ENCODE results near the gene IL31RA.

Gene IL31RA

GRCh38 chr5:55897905-55898304 lies 46.7 kb downstream of the IL31RA start:
- H3K4me1 ChIP-seq (ENCODE audit: control insufficient read depth, insufficient read depth, low read length), result no peaks in the 10 kb centered on the region
- H3K27me3 ChIP-seq (ENCODE audit: control insufficient read depth, insufficient read depth, low read length, poor library complexity, severe bottlenecking), result no peaks in the 10 kb centered on the region
- H3K4me3 ChIP-seq (ENCODE audit: insufficient read depth, low read depth, low read length), result no peak overlapping the region
- no peaks in the 10 kb centered on the region for H3K9me3 ChIP-seq (ENCODE audit: control insufficient read depth, low read length)
- no peak overlapping the region for H3K27ac ChIP-seq (ENCODE audit: insufficient read depth, low read depth, low read length, poor library complexity, severe bottlenecking)
- 87 to 88% methylated on average over 14 of the region's 14 CpGs for WGBS, 2 experiments
- no peaks in the 10 kb centered on the region for H3K36me3 ChIP-seq (ENCODE audit: control insufficient read depth, insufficient read depth, low read length)

DNA sequence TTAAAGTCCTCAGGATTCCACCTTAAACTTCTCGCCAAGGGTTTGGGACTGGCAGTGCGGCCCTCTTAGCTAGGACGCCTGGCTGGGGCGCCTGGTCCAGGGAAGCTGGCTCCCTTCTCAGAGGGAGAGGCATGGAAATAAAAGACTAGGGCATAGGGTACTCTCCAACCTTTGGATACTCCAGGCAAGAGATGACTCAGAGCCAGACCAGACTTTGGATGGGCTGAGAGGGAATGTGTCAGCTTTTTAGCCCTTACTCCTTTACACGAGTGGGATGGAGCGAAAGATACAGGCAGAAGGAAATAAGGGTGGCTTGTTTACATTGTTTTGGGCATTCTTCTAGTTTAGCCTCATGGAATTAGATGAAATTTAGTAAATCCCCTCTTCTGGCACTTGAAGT lies 48.2 kb downstream of the IL31RA start:
- Histone ChIP-seq H3K27ac (ENCODE audit: insufficient read depth, low read depth, low read length, poor library complexity, severe bottlenecking) (no peak overlapping the region), H3K36me3 (ENCODE audit: control insufficient read depth, insufficient read depth, low read length) (no peaks in the 10 kb centered on the region), H3K4me3 (ENCODE audit: insufficient read depth, low read depth, low read length) (no peak overlapping the region), H3K4me1 (ENCODE audit: control insufficient read depth, insufficient read depth, low read length) (no peaks in the 10 kb centered on the region), H3K9me3 (ENCODE audit: control insufficient read depth, low read length) (no peaks in the 10 kb centered on the region), H3K27me3 (ENCODE audit: control insufficient read depth, insufficient read depth, low read length, poor library complexity, severe bottlenecking) (no peaks in the 10 kb centered on the region)
- 95 to 96% methylated on average over 6 of the region's 6 CpGs for WGBS, 2 experiments

- H3K4me3 ChIP-seq (ENCODE audit: insufficient read depth, low read depth, low read length), result no peak overlapping the region
- H3K36me3 ChIP-seq (ENCODE audit: control insufficient read depth, insufficient read depth, low read length), result no peaks in the 10 kb centered on the region
- H3K27me3 ChIP-seq (ENCODE audit: control insufficient read depth, insufficient read depth, low read length, poor library complexity, severe bottlenecking), result no peaks in the 10 kb centered on the region
- H3K9me3 ChIP-seq (ENCODE audit: control insufficient read depth, low read length), result no peaks in the 10 kb centered on the region
- no CpG with 5 or more reads among the region's 1 CpG for WGBS, 2 experiments
- H3K4me1 ChIP-seq (ENCODE audit: control insufficient read depth, insufficient read depth, low read length), result no peaks in the 10 kb centered on the region
- H3K27ac ChIP-seq (ENCODE audit: insufficient read depth, low read depth, low read length, poor library complexity, severe bottlenecking), result no peak overlapping the region
Observed at GRCh38 chr5:55900068-55900467, 48.9 kb downstream of the IL31RA start.

DNA sequence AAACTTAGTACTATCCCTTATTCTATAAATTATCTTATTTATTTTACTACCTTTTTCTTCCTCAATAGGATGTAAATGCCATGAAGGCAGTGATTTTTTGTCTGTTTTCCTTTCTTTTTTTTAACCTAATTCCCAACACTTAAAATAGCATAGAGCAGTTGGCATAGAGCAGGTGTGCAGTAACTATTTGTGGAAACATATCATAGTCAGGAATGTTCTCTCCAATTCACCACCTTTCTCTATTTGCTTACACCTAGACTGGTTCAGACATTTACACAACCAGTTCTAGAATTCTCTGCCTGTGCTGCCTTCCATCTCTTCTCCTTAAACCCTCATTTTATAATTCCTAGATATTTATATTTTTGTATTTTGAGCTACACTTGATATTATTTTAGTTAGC lies 49.6 kb downstream of the IL31RA start:
- no peaks in the 10 kb centered on the region for H3K36me3 ChIP-seq (ENCODE audit: control insufficient read depth, insufficient read depth, low read length)
- H3K4me1 ChIP-seq (ENCODE audit: control insufficient read depth, insufficient read depth, low read length), result no peaks in the 10 kb centered on the region
- H3K27me3 ChIP-seq (ENCODE audit: control insufficient read depth, insufficient read depth, low read length, poor library complexity, severe bottlenecking), result no peaks in the 10 kb centered on the region
- H3K4me3 ChIP-seq (ENCODE audit: insufficient read depth, low read depth, low read length), result no peak overlapping the region
- H3K9me3 ChIP-seq (ENCODE audit: control insufficient read depth, low read length), result no peaks in the 10 kb centered on the region
- no peak overlapping the region for H3K27ac ChIP-seq (ENCODE audit: insufficient read depth, low read depth, low read length, poor library complexity, severe bottlenecking)

DNA sequence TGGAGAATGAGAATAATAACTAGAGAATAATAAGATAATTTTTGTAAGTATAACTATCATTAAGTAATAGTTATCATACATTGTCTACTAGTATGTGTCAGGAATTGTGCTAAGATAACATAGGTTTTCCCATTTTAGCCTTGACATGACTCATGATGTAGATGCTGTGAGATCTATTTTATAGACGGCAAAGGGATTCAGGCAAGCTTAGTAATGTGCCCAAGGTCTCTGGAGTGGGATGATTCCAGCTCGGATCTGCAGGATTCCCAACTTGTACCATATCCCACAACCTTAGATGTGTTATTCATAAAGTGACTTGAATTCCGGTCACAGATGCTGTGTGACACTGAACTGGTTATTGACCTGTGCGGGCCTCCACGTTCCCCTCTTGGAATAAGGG lies 51.5 kb downstream of the IL31RA start:
- Histone ChIP-seq H3K4me1 (ENCODE audit: control insufficient read depth, insufficient read depth, low read length) (no peaks in the 10 kb centered on the region), H3K27me3 (ENCODE audit: control insufficient read depth, insufficient read depth, low read length, poor library complexity, severe bottlenecking) (no peaks in the 10 kb centered on the region), H3K27ac (ENCODE audit: insufficient read depth, low read depth, low read length, poor library complexity, severe bottlenecking) (no peak overlapping the region), H3K4me3 (ENCODE audit: insufficient read depth, low read depth, low read length) (no peak overlapping the region), H3K36me3 (ENCODE audit: control insufficient read depth, insufficient read depth, low read length) (no peaks in the 10 kb centered on the region), H3K9me3 (ENCODE audit: control insufficient read depth, low read length) (no peaks in the 10 kb centered on the region)
- WGBS, 2 experiments, result 94 to 97% methylated on average over 5 of the region's 5 CpGs

DNA sequence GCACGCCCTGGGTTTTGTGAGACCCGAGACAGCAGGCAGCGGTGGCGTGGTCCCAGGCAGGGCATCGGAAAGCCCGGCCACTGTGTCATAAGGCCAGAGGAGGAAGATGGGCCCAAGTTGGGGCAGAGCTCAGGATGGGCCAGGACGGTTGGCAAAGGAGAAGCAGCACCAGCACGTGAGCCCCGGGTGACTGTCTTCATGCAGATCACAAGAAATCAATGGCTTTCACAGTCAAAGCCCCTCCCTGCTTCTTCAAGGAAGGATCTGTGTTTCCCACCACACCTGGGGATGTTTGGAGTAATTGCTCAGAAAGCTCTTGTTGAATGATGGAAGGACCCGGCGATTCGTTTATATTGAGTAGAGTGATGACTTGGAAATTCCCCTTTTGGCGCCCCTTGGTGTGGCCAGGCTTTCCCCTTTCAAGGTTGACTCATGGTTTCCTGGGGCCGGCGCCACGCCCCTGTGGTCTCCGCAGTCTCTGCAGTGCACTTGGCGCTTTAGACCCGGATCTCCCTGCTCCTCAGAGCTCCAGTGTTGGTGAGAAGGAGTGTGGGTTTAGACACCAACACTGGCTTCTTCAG lies 52.1 kb downstream of the IL31RA start:
- no peaks in the 10 kb centered on the region for H3K4me1 ChIP-seq (ENCODE audit: control insufficient read depth, insufficient read depth, low read length)
- H3K27ac ChIP-seq (ENCODE audit: insufficient read depth, low read depth, low read length, poor library complexity, severe bottlenecking), result no peak overlapping the region
- no peaks in the 10 kb centered on the region for H3K27me3 ChIP-seq (ENCODE audit: control insufficient read depth, insufficient read depth, low read length, poor library complexity, severe bottlenecking)
- no peaks in the 10 kb centered on the region for H3K9me3 ChIP-seq (ENCODE audit: control insufficient read depth, low read length)
- no peak overlapping the region for H3K4me3 ChIP-seq (ENCODE audit: insufficient read depth, low read depth, low read length)
- WGBS, 2 experiments, result 90 to 94% methylated on average over 19 of the region's 19 CpGs
- H3K36me3 ChIP-seq (ENCODE audit: control insufficient read depth, insufficient read depth, low read length), result no peaks in the 10 kb centered on the region

DNA sequence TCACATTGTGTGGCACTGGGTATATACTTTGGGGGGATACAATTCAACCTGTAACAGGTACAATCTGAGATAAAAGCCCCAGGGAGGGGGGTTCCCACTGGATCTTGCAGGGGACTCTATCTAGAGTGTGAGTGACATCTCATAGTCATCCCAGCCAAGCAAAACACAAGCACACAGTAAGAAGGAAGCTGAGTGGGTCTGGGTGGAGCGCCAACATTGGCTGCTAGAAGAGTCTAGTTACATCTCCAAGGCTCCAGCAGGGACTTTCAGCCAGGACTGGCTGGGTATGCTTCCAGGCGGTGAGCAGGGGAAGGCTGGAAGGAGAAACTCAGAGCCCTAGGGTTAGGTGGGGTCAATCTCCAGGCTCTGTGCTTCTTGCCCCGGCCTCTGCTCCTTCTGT lies 53.0 kb downstream of the IL31RA start:
- no peaks in the 10 kb centered on the region for H3K4me1 ChIP-seq (ENCODE audit: control insufficient read depth, insufficient read depth, low read length)
- no peaks in the 10 kb centered on the region for H3K9me3 ChIP-seq (ENCODE audit: control insufficient read depth, low read length)
- 95 to 97% methylated on average over 3 of the region's 3 CpGs for WGBS, 2 experiments
- no peak overlapping the region for H3K4me3 ChIP-seq (ENCODE audit: insufficient read depth, low read depth, low read length)
- no peaks in the 10 kb centered on the region for H3K36me3 ChIP-seq (ENCODE audit: control insufficient read depth, insufficient read depth, low read length)
- no peaks in the 10 kb centered on the region for H3K27me3 ChIP-seq (ENCODE audit: control insufficient read depth, insufficient read depth, low read length, poor library complexity, severe bottlenecking)
- no peak overlapping the region for H3K27ac ChIP-seq (ENCODE audit: insufficient read depth, low read depth, low read length, poor library complexity, severe bottlenecking)

DNA sequence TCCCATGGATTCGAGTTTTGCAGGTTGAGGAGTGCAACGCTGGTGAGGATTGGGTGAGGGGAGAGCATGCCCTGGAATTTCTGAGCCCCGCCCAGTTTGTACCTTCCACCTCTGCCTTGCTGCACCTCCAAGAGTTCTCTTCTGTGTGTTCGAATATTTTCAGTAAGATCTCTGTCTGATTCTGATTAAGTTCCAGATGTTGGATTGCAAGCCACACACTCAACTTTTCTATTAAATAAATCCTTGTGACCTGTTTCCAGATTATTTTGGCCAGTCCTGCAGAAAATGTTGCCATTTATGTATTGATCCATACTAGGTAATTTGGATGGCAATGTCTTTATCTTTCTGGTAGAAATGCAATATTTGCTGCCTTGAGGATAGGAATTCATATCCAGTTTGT lies 54.1 kb downstream of the IL31RA start:
- Histone ChIP-seq H3K4me3 (ENCODE audit: insufficient read depth, low read depth, low read length) (no peak overlapping the region), H3K27ac (ENCODE audit: insufficient read depth, low read depth, low read length, poor library complexity, severe bottlenecking) (no peak overlapping the region), H3K27me3 (ENCODE audit: control insufficient read depth, insufficient read depth, low read length, poor library complexity, severe bottlenecking) (no peaks in the 10 kb centered on the region), H3K36me3 (ENCODE audit: control insufficient read depth, insufficient read depth, low read length) (no peaks in the 10 kb centered on the region), H3K9me3 (ENCODE audit: control insufficient read depth, low read length) (no peaks in the 10 kb centered on the region), H3K4me1 (ENCODE audit: control insufficient read depth, insufficient read depth, low read length) (no peaks in the 10 kb centered on the region)
- 96 to 100% methylated on average over 4 of the region's 4 CpGs for WGBS, 2 experiments

- 86 to 96% methylated on average over 7 of the region's 7 CpGs for WGBS, 2 experiments
Observed at GRCh38 chr5:55907927-55908326, 56.8 kb downstream of the IL31RA start.

DNA sequence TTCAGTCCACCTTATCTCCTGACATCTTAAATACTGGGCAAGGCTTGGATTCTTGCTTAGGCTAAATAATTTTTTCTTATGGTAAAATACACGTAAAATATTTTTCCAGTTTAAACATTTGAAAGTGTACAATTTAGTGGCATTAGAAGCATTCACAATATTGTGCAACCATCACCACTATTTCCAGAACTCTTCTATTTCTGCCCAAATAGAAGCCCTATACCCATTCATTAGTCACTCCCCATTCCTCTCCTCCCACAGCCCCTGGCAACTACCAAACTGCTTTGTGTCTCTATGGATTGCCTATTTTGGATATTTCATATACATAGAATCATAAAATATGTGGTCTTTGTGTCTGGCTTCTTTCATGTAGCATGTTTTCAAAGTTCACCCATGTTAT lies 57.6 kb downstream of the IL31RA start:
- 100% methylated on average over 1 of the region's 1 CpG; no CpG with 5 or more reads in 1 of the 2 experiments for WGBS, 2 experiments
- no peaks in the 10 kb centered on the region for H3K27me3 ChIP-seq (ENCODE audit: control insufficient read depth, insufficient read depth, low read length, poor library complexity, severe bottlenecking)
- no peaks in the 10 kb centered on the region for H3K9me3 ChIP-seq (ENCODE audit: control insufficient read depth, low read length)
- no peak overlapping the region for H3K4me3 ChIP-seq (ENCODE audit: insufficient read depth, low read depth, low read length)
- H3K36me3 ChIP-seq (ENCODE audit: control insufficient read depth, insufficient read depth, low read length), result no peaks in the 10 kb centered on the region
- no peak overlapping the region for H3K27ac ChIP-seq (ENCODE audit: insufficient read depth, low read depth, low read length, poor library complexity, severe bottlenecking)
- H3K4me1 ChIP-seq (ENCODE audit: control insufficient read depth, insufficient read depth, low read length), result no peaks in the 10 kb centered on the region

More at GRCh38 chr5:55907927-55908326, 56.8 kb downstream of the IL31RA start:
- Histone ChIP-seq H3K27me3 (ENCODE audit: control insufficient read depth, insufficient read depth, low read length, poor library complexity, severe bottlenecking) (no peaks in the 10 kb centered on the region), H3K27ac (ENCODE audit: insufficient read depth, low read depth, low read length, poor library complexity, severe bottlenecking) (no peak overlapping the region), H3K4me1 (ENCODE audit: control insufficient read depth, insufficient read depth, low read length) (no peaks in the 10 kb centered on the region), H3K9me3 (ENCODE audit: control insufficient read depth, low read length) (no peaks in the 10 kb centered on the region), H3K36me3 (ENCODE audit: control insufficient read depth, insufficient read depth, low read length) (no peaks in the 10 kb centered on the region), H3K4me3 (ENCODE audit: insufficient read depth, low read depth, low read length) (no peak overlapping the region)
